Spleen (tissue), 7 donors: ENCODE data around the gene TMEM255A.

Source experiments
- POLR2A ChIP-seq, 3 donors: fragments of 450-650 bp; IDR thresholded peaks; one replicate each; pipeline ENCODE4 v1.5.1; 2017; ENCODE audit warnings: antibody characterized with exemption in 3 of 3, mild to moderate bottlenecking in 1 of 3
- POLR2AphosphoS5 ChIP-seq, 3 donors: sonication (generic); formaldehyde crosslinking; IDR thresholded peaks; one replicate each; pipeline ENCODE4 v1.5.1; 2017; ENCODE audit warnings: antibody characterized with exemption in 3 of 3
- TF ChIP-seq, protein P1 (sequence below), 11 experiments: fragments of 200-600 bp in 7 of 11; fragments of 450-650 bp in 4 of 11; sonication (generic) in 4 of 11; IDR thresholded peaks in 8 of 11; conservative IDR thresholded peaks in 3 of 11; 1 replicate in 7 of 11; 2 replicates in 4 of 11; pipeline versions ENCODE4 v1.4.0 to v1.8.0; 2016 to 2021; ENCODE audit warnings: antibody characterized with exemption in 11 of 11, inconsistent platforms in 4 of 11, mild to moderate bottlenecking in 1 of 11
- donor health status: DM: no; HTN: no; CAD: no; lungs with moderate emphysema.
- donor health status: DM: no; HTN: no; CAD: no.
- donor health status: DM: no; HTN: no; CAD: no.

DNA sequence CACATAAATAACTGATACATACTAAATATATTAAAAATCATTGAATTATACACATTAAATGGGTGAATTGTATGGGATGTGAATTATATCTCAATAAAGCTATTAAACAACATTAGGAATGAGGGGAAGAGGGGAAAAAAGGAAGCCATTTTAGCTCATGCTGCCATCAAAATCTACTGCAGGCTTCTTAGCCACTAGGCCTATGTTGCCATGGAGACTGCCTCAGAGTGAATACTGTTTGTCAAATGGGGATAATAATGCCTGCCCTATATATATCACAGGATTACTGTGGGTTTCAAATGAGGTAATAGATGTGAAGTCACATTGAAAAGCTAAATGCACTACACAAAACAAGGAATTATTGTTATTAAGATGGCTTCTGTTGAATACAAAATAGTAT, 21.2 kb downstream of the TMEM255A start:
- TF ChIP-seq, protein P1, sequence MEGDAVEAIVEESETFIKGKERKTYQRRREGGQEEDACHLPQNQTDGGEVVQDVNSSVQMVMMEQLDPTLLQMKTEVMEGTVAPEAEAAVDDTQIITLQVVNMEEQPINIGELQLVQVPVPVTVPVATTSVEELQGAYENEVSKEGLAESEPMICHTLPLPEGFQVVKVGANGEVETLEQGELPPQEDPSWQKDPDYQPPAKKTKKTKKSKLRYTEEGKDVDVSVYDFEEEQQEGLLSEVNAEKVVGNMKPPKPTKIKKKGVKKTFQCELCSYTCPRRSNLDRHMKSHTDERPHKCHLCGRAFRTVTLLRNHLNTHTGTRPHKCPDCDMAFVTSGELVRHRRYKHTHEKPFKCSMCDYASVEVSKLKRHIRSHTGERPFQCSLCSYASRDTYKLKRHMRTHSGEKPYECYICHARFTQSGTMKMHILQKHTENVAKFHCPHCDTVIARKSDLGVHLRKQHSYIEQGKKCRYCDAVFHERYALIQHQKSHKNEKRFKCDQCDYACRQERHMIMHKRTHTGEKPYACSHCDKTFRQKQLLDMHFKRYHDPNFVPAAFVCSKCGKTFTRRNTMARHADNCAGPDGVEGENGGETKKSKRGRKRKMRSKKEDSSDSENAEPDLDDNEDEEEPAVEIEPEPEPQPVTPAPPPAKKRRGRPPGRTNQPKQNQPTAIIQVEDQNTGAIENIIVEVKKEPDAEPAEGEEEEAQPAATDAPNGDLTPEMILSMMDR (IDR thresholded peaks at IDR 0.05 in 8 of 11, conservative IDR thresholded peaks at IDR 0.05 in 3 of 11): no peak
- TF ChIP-seq POLR2A (IDR thresholded peaks at IDR 0.05) (no peak), POLR2AphosphoS5 (IDR thresholded peaks at IDR 0.05) (no peak)
